Measurements from ENCODE around the gene UQCC5. TPM values are rescaled to one million over a fixed set of nuclear protein-coding genes. Genes with fewer than 3 reads are reported as not detected.

Gene UQCC5
- total RNA-seq, 1 experiment from 2014 or later = 15.1 TPM

DNA sequence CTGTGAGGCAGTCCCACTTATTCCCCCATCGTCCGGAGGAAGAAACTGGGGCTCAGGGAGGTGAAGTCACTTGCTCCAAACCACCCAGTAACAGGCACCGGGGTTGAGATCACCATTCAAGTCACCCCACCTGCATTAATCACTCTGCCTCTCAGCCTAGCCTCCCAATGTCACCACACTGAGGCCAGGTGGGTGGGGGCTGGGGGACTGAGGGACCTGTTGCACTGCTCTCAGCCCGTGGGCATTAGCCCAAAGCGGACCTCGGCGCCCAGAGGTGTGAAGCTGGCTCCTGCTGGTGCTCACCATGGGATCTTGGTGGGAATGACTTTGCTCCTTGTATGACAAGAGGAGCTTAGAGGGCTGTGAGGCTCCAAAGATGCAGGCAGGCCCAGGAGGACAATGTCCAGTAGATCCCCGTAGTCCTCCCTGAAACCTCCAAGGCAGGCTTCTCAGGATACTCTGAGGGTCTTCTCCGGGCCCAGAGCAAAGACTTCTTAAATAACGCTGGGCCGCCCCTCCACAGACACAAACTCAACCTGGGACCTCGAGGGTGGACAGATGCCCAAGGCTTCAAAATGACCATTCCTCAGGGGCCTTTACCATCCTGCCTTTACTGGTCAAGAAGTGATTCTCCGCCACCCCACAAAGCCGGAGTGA lies 4.4 kb upstream of the UQCC5 start:
- TSS peak; percentile 69 for BruUV-seq (replicated peaks)

DNA sequence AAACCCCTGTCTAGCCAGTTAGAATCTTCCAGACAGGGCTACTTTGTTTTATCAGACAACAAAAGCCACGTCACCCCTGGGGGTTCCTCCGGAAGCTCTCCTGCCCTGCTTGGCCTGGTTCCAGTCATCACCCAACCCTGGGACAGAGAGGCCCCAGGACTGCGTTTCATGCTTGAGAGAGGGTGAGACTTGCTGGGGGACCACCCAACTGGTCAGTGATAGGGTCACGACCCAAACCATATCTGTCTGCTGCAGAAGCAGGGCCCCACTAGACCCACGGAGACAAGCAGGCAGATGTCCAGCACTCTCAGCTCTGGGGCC lies 3.9 kb upstream of the UQCC5 start:
- no peaks in the 10 kb centered on the region for H3K9me3 Mint-ChIP-seq (ENCODE audit: low read depth, unreplicated experiment)
- peak; percentile 61 for DNase-seq
- peaks cover 3% of the 10 kb centered on the region for H3K4me1 Mint-ChIP-seq (ENCODE audit: low read depth, unreplicated experiment)
- no TSS peak for BruUV-seq (replicated peaks)
- H3K4me3 Mint-ChIP-seq (ENCODE audit: low read depth, unreplicated experiment) = peak overlapping the region; percentile 82
- CTCF ChIA-PET = interaction anchor here (0.6 kb wide), 1 partner anchor 64 kb away, joined by 7 read pairs; no protein-coding TSS in a partner anchor
- H3K27me3 Mint-ChIP-seq (ENCODE audit: unreplicated experiment) = no peaks in the 10 kb centered on the region
- TF ChIP-seq, protein P1, sequence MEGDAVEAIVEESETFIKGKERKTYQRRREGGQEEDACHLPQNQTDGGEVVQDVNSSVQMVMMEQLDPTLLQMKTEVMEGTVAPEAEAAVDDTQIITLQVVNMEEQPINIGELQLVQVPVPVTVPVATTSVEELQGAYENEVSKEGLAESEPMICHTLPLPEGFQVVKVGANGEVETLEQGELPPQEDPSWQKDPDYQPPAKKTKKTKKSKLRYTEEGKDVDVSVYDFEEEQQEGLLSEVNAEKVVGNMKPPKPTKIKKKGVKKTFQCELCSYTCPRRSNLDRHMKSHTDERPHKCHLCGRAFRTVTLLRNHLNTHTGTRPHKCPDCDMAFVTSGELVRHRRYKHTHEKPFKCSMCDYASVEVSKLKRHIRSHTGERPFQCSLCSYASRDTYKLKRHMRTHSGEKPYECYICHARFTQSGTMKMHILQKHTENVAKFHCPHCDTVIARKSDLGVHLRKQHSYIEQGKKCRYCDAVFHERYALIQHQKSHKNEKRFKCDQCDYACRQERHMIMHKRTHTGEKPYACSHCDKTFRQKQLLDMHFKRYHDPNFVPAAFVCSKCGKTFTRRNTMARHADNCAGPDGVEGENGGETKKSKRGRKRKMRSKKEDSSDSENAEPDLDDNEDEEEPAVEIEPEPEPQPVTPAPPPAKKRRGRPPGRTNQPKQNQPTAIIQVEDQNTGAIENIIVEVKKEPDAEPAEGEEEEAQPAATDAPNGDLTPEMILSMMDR (IDR thresholded peaks at IDR 0.05; ENCODE audit: unreplicated experiment) = no peak
- intact Hi-C loops (cut with micrococcal nuclease; ENCODE audit: unreplicated experiment) = loop anchor here (10.0 kb wide), 1 partner anchor 152 kb away; the partner anchor contains the start of genes GNL3 and PBRM1
- peaks cover 57% of the 10 kb centered on the region for H3K36me3 Mint-ChIP-seq (ENCODE audit: insufficient read depth, unreplicated experiment)
- peak overlapping the region; percentile 74 for H3K27ac Mint-ChIP-seq (ENCODE audit: unreplicated experiment)

More for the DNA sequence above, 4.4 kb upstream of the UQCC5 start:
- CTCF ChIA-PET = interaction anchor here (0.6 kb wide), 1 partner anchor 63 kb away, joined by 7 read pairs; no protein-coding TSS in a partner anchor
- Mint-ChIP-seq H3K4me1 (ENCODE audit: low read depth, unreplicated experiment) (no peaks in the 10 kb centered on the region), H3K27ac (ENCODE audit: unreplicated experiment) (peak overlapping the region; percentile 74), H3K36me3 (ENCODE audit: insufficient read depth, unreplicated experiment) (peaks cover 54% of the 10 kb centered on the region), H3K9me3 (ENCODE audit: low read depth, unreplicated experiment) (no peaks in the 10 kb centered on the region), H3K4me3 (ENCODE audit: low read depth, unreplicated experiment) (peak overlapping the region; percentile 82), H3K27me3 (ENCODE audit: unreplicated experiment) (no peaks in the 10 kb centered on the region)
- DNase-seq = no peak
- intact Hi-C loops (cut with micrococcal nuclease; ENCODE audit: unreplicated experiment) = loop anchor here (10.0 kb wide), 1 partner anchor 153 kb away; the partner anchor contains the start of genes GNL3 and PBRM1
- TF ChIP-seq, protein P1 (IDR thresholded peaks at IDR 0.05; ENCODE audit: unreplicated experiment) = no peak

DNA sequence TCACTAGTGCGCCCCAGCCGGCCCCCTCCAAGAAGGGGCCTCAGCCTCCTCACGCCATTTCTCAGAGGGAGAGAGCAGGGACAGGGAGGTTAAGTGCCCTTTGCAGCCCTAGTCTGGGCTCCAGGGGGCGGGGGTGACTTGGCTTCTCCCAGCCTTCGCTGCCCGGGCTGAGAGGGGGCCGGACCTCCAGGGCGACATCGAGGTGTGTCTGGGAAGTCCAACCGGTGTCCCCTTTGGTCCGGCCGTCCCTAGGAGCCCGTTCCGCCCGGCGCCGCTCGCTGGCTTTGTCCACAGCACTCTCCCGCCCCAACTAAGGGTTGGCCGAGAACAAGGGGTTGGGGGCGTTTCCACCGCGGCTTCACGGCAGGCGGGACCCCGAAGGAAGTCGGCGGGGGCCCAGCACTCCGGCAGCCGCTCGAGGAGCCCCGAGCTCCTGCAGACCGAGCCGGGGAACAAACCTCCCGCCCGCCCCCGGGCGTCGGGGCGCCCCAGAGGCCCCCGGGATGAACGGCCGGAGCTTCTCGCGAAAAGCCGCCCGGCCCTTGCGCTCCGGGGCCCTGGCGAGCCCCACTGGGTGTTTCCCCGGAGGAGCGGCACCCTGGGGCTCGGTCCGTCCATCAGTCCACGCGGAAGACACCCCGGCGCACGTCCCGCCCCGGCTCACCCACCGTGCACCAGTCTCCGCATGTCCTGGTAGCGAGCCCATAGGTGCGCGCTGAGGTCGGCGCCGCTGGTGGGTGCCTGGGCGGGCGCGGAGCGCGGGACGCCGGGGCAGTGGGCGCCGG lies 3.4 kb upstream of the UQCC5 start:
- peaks cover 9% of the 10 kb centered on the region for H3K4me1 Mint-ChIP-seq (ENCODE audit: low read depth, unreplicated experiment)
- peak; percentile 40 for DNase-seq
- no peaks in the 10 kb centered on the region for H3K9me3 Mint-ChIP-seq (ENCODE audit: low read depth, unreplicated experiment)
- intact Hi-C loops (cut with micrococcal nuclease; ENCODE audit: unreplicated experiment) = loop anchor here (10.0 kb wide), 1 partner anchor 152 kb away; the partner anchor contains the start of genes GNL3 and PBRM1
- H3K27me3 Mint-ChIP-seq (ENCODE audit: unreplicated experiment) = no peaks in the 10 kb centered on the region
- TF ChIP-seq, protein P1 (IDR thresholded peaks at IDR 0.05; ENCODE audit: unreplicated experiment) = no peak
- peaks cover 56% of the 10 kb centered on the region for H3K36me3 Mint-ChIP-seq (ENCODE audit: insufficient read depth, unreplicated experiment)
- CTCF ChIA-PET = no interaction called here
- no TSS peak for BruUV-seq (replicated peaks)
- H3K4me3 Mint-ChIP-seq (ENCODE audit: low read depth, unreplicated experiment) = peak overlapping the region; percentile 82
- peak overlapping the region; percentile 74 for H3K27ac Mint-ChIP-seq (ENCODE audit: unreplicated experiment)

DNA sequence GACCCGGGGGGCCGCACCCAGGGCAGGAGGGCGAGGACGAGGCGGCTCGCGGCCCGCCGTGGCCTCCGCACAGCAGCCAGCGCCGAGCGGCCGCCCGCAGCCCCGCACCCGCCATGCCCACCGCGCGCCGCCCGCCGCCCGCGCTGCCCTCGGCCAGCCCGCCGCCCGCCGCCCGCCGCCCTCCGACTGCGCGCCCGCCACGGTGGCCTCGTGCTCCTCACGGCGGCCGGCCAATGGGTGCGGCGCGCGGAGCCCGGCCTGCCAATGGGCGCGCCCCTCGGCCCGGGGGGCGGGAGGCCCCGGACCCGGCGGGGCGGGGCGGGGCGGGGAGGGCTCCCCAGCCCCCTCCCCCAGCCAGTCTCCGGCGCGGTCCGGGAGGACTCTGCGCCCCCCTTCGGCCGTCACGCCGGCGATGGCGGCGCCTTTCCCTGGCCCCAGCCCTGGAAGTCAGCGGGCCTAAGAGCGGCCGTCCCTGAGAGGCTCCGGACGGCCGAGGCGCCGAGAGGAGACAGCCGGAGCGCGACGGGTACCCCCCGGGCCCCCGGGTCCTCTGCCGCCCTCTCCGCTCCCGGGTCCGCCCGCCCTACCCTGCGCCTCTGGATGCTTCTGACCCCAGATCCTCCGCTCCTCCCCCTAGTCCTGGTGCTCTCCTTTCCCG lies 2.7 kb upstream of the UQCC5 start, which contains the start of gene NT5DC2:
Gene NT5DC2, minus strand, starts transcription at position 235 of the 658 bp plus-strand sequence. Its CDS starts 120 bp downstream, at position 115.
- H3K36me3 Mint-ChIP-seq (ENCODE audit: insufficient read depth, unreplicated experiment) = peaks cover 56% of the 10 kb centered on the region
- H3K4me1 Mint-ChIP-seq (ENCODE audit: low read depth, unreplicated experiment) = peaks cover 16% of the 10 kb centered on the region
- peak within 1 kb of the TSS; percentile 82 for H3K4me3 Mint-ChIP-seq (ENCODE audit: low read depth, unreplicated experiment)
- no peaks in the 10 kb centered on the region for H3K27me3 Mint-ChIP-seq (ENCODE audit: unreplicated experiment)
- CTCF ChIA-PET = no interaction called here
- peak within 1 kb of the TSS; percentile 74 for H3K27ac Mint-ChIP-seq (ENCODE audit: unreplicated experiment)
- DNase-seq = peak; percentile 84
- intact Hi-C loops (cut with micrococcal nuclease; ENCODE audit: unreplicated experiment) = loop anchor here (10.0 kb wide), 1 partner anchor 151 kb away; the partner anchor contains the start of genes GNL3 and PBRM1
- no TSS peak for BruUV-seq (replicated peaks)
- H3K9me3 Mint-ChIP-seq (ENCODE audit: low read depth, unreplicated experiment) = no peaks in the 10 kb centered on the region
- TF ChIP-seq, protein P1 (IDR thresholded peaks at IDR 0.05; ENCODE audit: unreplicated experiment) = no peak

All from Calu3 (cell line).